BE2C (cell line): ENCODE results near the gene ATP2A1.
"Not testable (repeated sequence)": the region's sequence is repeated elsewhere in the genome, so short reads cannot be mapped to it uniquely, and the experiment has no call there.

Experiments
- DNase-seq: peaks from one replicate; pipeline ENCODE4 v3.0.0-alpha.2; 2020
- H3K27me3 ChIP-seq: fragments of 250-450 bp; sonication (Bioruptor Pico); 2 replicates; pipeline ENCODE4 v1.5.1; 2020; ENCODE audit warnings: mild to moderate bottlenecking
- H3K36me3 ChIP-seq: fragments of 250-450 bp; sonication (Bioruptor Pico); 2 replicates; pipeline ENCODE4 v1.5.1; 2020; ENCODE audit warnings: mild to moderate bottlenecking
- H3K4me1 ChIP-seq: fragments of 250-450 bp; sonication (Bioruptor Pico); 2 replicates; pipeline ENCODE4 v1.5.1; 2020
- H3K4me3 ChIP-seq: 2 replicates; pipeline ENCODE4 v1.5.1; 2011; ENCODE audit warnings: low read depth, low read length
- H3K9me3 ChIP-seq: fragments of 250-450 bp; sonication (Bioruptor Pico); 2 replicates; pipeline ENCODE4 v1.5.1; 2020
- CTCF ChIP-seq: IDR thresholded peaks from 2 replicates; pipeline ENCODE4 v1.5.1; 2012; ENCODE audit warnings: mild to moderate bottlenecking, low read depth, low read length

ATP2A1 gene

GRCh38 chr16:28936784-28937155, 58.5 kb downstream of the ATP2A1 start:
- no peak for TF ChIP-seq CTCF

GRCh38 chr16:28937222-28937876, 59.1 kb downstream of the ATP2A1 start:
- DNase-seq, result no peak
- Histone ChIP-seq H3K4me3 (no peak overlapping the region), H3K36me3 (no peaks in the 10 kb centered on the region), H3K27me3 (no peaks in the 10 kb centered on the region), H3K9me3 (no peaks in the 10 kb centered on the region), H3K4me1 (no peaks in the 10 kb centered on the region)
- TF ChIP-seq CTCF, result no peak

More at GRCh38 chr16:28936784-28937155, 58.5 kb downstream of the ATP2A1 start:
- Histone ChIP-seq H3K4me3 (no peak overlapping the region), H3K4me1 (no peaks in the 10 kb centered on the region), H3K27me3 (no peaks in the 10 kb centered on the region), H3K9me3 (no peaks in the 10 kb centered on the region), H3K36me3 (no peaks in the 10 kb centered on the region)
- no peak for DNase-seq

- Histone ChIP-seq H3K9me3 (no peaks in the 10 kb centered on the region), H3K4me1 (no peaks in the 10 kb centered on the region), H3K36me3 (no peaks in the 10 kb centered on the region), H3K4me3 (no peak overlapping the region), H3K27me3 (no peaks in the 10 kb centered on the region)
- TF ChIP-seq CTCF, result no peak
- DNase-seq, result no peak
Measured at GRCh38 chr16:28938721-28939120, 60.4 kb downstream of the ATP2A1 start.

- H3K4me1 ChIP-seq, H3K9me3 ChIP-seq, H3K4me3 ChIP-seq, DNase-seq, H3K36me3 ChIP-seq, H3K27me3 ChIP-seq: not testable (repeated sequence)
Measured at GRCh38 chr16:28939825-28940224, 61.5 kb downstream of the ATP2A1 start.

- DNase-seq, result no peak
- no peaks in the 10 kb centered on the region for H3K4me1 ChIP-seq
- TF ChIP-seq CTCF, result no peak
- no peak overlapping the region for H3K4me3 ChIP-seq
- H3K9me3 ChIP-seq, result no peaks in the 10 kb centered on the region
- no peaks in the 10 kb centered on the region for H3K36me3 ChIP-seq
- H3K27me3 ChIP-seq, result no peaks in the 10 kb centered on the region
Measured at GRCh38 chr16:28943281-28943680, 65.0 kb downstream of the ATP2A1 start.

- no peaks in the 10 kb centered on the region for H3K4me1 ChIP-seq
- no peak overlapping the region for H3K4me3 ChIP-seq
- H3K9me3 ChIP-seq, result no peaks in the 10 kb centered on the region
- H3K36me3 ChIP-seq, result no peaks in the 10 kb centered on the region
- H3K27me3 ChIP-seq, result no peaks in the 10 kb centered on the region
- no peak for DNase-seq
- no peak for TF ChIP-seq CTCF
Measured at GRCh38 chr16:28946681-28947080, 68.4 kb downstream of the ATP2A1 start.
